ENCODE measurements around the gene PCBP2. TPM values are rescaled to one million over a fixed set of nuclear protein-coding genes. Genes with fewer than 3 reads are reported as not detected.

PCBP2 gene
- total and polyA plus RNA-seq, 2 experiments from 2014 or later = 132 to 389 TPM

- no peak for DNase-seq (ENCODE audit: low spot score)
- peaks cover 11% of the 10 kb centered on the region for H3K4me1 ChIP-seq (ENCODE audit: insufficient read depth)
- WGBS (ENCODE audit: low lambda C conversion rate, missing lambda C conversion rate) = 71% methylated on average over 6 of the region's 6 CpGs
- H3K9me2 ChIP-seq (replicated peaks; ENCODE audit: insufficient read depth) = no peaks in the 10 kb centered on the region
- no peaks in the 10 kb centered on the region for H3K27me3 ChIP-seq
- no peak overlapping the region for H3K4me2 ChIP-seq
- no peak overlapping the region for H3K4me3 ChIP-seq
- TF ChIP-seq EZH2 (IDR thresholded peaks at IDR 0.05; ENCODE audit: borderline replicate concordance) (no peak), EZH2phosphoT487 (IDR thresholded peaks at IDR 0.05; ENCODE audit: low read depth, severe bottlenecking, unreplicated experiment) (no peak)
- TF ChIP-seq, protein P1, sequence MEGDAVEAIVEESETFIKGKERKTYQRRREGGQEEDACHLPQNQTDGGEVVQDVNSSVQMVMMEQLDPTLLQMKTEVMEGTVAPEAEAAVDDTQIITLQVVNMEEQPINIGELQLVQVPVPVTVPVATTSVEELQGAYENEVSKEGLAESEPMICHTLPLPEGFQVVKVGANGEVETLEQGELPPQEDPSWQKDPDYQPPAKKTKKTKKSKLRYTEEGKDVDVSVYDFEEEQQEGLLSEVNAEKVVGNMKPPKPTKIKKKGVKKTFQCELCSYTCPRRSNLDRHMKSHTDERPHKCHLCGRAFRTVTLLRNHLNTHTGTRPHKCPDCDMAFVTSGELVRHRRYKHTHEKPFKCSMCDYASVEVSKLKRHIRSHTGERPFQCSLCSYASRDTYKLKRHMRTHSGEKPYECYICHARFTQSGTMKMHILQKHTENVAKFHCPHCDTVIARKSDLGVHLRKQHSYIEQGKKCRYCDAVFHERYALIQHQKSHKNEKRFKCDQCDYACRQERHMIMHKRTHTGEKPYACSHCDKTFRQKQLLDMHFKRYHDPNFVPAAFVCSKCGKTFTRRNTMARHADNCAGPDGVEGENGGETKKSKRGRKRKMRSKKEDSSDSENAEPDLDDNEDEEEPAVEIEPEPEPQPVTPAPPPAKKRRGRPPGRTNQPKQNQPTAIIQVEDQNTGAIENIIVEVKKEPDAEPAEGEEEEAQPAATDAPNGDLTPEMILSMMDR (IDR thresholded peaks at IDR 0.05; ENCODE audit: poor library complexity) = no peak
- H4K20me1 ChIP-seq (ENCODE audit: insufficient read depth, poor library complexity, severe bottlenecking) = peaks cover 90% of the 10 kb centered on the region
- peaks cover 92% of the 10 kb centered on the region for H3K79me2 ChIP-seq
- no peaks in the 10 kb centered on the region for H3K36me3 ChIP-seq (replicated peaks; ENCODE audit: insufficient read depth, low read depth)
- no peaks in the 10 kb centered on the region for H3K9me3 ChIP-seq (ENCODE audit: low read depth)
- H3K27ac ChIP-seq = no peak overlapping the region
- H2AFZ ChIP-seq = no peak overlapping the region
These were observed 4.9 kb downstream of the PCBP2 start for GRCh38 chr12:53456654-53457366.

DNA sequence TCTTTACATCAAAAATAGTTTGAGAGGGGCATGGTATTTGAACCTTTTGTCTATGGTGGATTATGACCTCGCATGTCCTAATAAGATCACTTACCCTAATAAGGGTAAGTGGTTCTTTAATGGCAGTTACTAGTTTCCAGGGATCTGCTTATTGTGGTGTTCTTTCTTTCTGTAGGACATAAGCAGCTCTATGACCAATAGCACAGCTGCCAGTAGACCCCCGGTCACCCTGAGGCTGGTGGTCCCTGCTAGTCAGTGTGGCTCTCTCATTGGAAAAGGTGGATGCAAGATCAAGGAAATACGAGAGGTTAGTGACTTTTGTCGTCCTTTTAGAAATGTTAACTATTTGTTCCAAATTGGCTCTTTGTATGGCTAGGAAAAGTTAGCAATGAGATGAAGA is 7.2 kb downstream of the PCBP2 start:
- Histone ChIP-seq H3K9me3 (ENCODE audit: low read depth) (no peaks in the 10 kb centered on the region), H3K9me2 (replicated peaks; ENCODE audit: insufficient read depth) (no peaks in the 10 kb centered on the region), H3K36me3 (replicated peaks; ENCODE audit: insufficient read depth, low read depth) (no peaks in the 10 kb centered on the region), H3K27ac (no peak overlapping the region), H2AFZ (no peak overlapping the region), H4K20me1 (ENCODE audit: insufficient read depth, poor library complexity, severe bottlenecking) (peaks cover 98% of the 10 kb centered on the region), H3K27me3 (no peaks in the 10 kb centered on the region), H3K4me1 (ENCODE audit: insufficient read depth) (peaks cover 8% of the 10 kb centered on the region), H3K4me2 (no peak overlapping the region), H3K79me2 (peaks cover 100% of the 10 kb centered on the region), H3K4me3 (no peak overlapping the region)
- WGBS (ENCODE audit: low lambda C conversion rate, missing lambda C conversion rate) = 88% methylated on average over 4 of the region's 4 CpGs
- TF ChIP-seq EZH2 (IDR thresholded peaks at IDR 0.05; ENCODE audit: borderline replicate concordance) = no peak
- TF ChIP-seq EZH2phosphoT487 (IDR thresholded peaks at IDR 0.05; ENCODE audit: low read depth, severe bottlenecking, unreplicated experiment) = no peak
- TF ChIP-seq, protein P1 (IDR thresholded peaks at IDR 0.05; ENCODE audit: poor library complexity) = no peak
- DNase-seq (ENCODE audit: low spot score) = no peak

DNA sequence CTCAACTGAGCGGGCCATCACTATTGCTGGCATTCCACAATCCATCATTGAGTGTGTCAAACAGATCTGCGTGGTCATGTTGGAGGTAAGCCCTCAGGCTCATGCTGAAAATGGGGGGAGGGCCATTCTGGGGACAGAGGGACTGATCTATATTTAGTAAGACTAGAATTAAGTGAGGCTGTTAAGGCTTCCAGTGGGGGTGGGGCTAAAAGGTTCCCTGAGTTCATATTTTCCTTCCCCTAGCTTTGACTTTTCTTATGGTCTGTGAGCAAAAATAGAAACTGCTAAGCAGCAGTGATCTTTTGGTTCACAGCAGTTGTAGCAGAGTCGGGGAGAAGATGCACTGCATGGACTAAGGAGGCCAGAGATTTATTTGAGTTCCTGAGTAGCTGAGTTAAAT is 9.2 kb downstream of the PCBP2 start:
- no peaks in the 10 kb centered on the region for H3K9me3 ChIP-seq (ENCODE audit: low read depth)
- H4K20me1 ChIP-seq (ENCODE audit: insufficient read depth, poor library complexity, severe bottlenecking) = peaks cover 98% of the 10 kb centered on the region
- H3K79me2 ChIP-seq = peaks cover 99% of the 10 kb centered on the region
- H3K27me3 ChIP-seq = no peaks in the 10 kb centered on the region
- H3K4me2 ChIP-seq = no peak overlapping the region
- no peak overlapping the region for H3K4me3 ChIP-seq
- no peaks in the 10 kb centered on the region for H3K36me3 ChIP-seq (replicated peaks; ENCODE audit: insufficient read depth, low read depth)
- WGBS (ENCODE audit: low lambda C conversion rate, missing lambda C conversion rate) = 94% methylated on average over 3 of the region's 3 CpGs
- H2AFZ ChIP-seq = no peak overlapping the region
- no peaks in the 10 kb centered on the region for H3K4me1 ChIP-seq (ENCODE audit: insufficient read depth)
- no peak for DNase-seq (ENCODE audit: low spot score)
- TF ChIP-seq EZH2phosphoT487 (IDR thresholded peaks at IDR 0.05; ENCODE audit: low read depth, severe bottlenecking, unreplicated experiment) (no peak), EZH2 (IDR thresholded peaks at IDR 0.05; ENCODE audit: borderline replicate concordance) (no peak)
- TF ChIP-seq, protein P1 (IDR thresholded peaks at IDR 0.05; ENCODE audit: poor library complexity) = no peak
- no peaks in the 10 kb centered on the region for H3K9me2 ChIP-seq (replicated peaks; ENCODE audit: insufficient read depth)
- H3K27ac ChIP-seq = no peak overlapping the region

All from hepatocyte (in vitro differentiated cells).